Suprapubic skin (tissue), 4 donors: ENCODE data around the gene CUTA. TPM values are rescaled to one million over a fixed set of nuclear protein-coding genes. Genes with fewer than 3 reads are reported as not detected.

Experiments used
- DNase-seq, 2 donors: peaks; one replicate each; pipeline ENCODE4 v3.0.0-alpha.2; 2019; ENCODE audit warnings: low spot score in 2 of 2
- H3K27ac ChIP-seq: fragments of 200-600 bp; sonication (generic); one replicate; pipeline ENCODE4 v1.5.1; 2019
- H3K27me3 ChIP-seq: fragments of 200-600 bp; sonication (generic); one replicate; pipeline ENCODE4 v1.5.1; 2019
- H3K36me3 ChIP-seq: fragments of 200-600 bp; sonication (generic); one replicate; pipeline ENCODE4 v1.5.1; 2019
- H3K4me1 ChIP-seq: fragments of 200-600 bp; sonication (generic); one replicate; pipeline ENCODE4 v1.5.1; 2019
- H3K4me3 ChIP-seq: fragments of 200-600 bp; sonication (generic); one replicate; pipeline ENCODE4 v1.5.1; 2019; ENCODE audit warnings: mild to moderate bottlenecking
- H3K9me3 ChIP-seq: fragments of 200-600 bp; sonication (generic); one replicate; pipeline ENCODE4 v1.5.1; 2019
- CTCF ChIP-seq, 2 donors: fragments of 200-600 bp in 1 of 2; fragments of 450-650 bp in 1 of 2; sonication (generic) in 1 of 2; IDR thresholded peaks; one replicate each; pipeline ENCODE4 v1.5.1; 2016 to 2019; ENCODE audit warnings: antibody characterized with exemption in 2 of 2, mild to moderate bottlenecking in 1 of 2, moderate library complexity in 1 of 2
- EP300 ChIP-seq: sonication (generic); formaldehyde crosslinking; IDR thresholded peaks from one replicate; pipeline ENCODE4 v1.6.1; 2017; ENCODE audit warnings: antibody characterized with exemption
- POLR2A ChIP-seq, 2 donors: fragments of 450-650 bp; IDR thresholded peaks; one replicate each; pipeline ENCODE4 v1.6.1; 2017; ENCODE audit warnings: antibody characterized with exemption in 2 of 2, mild to moderate bottlenecking in 2 of 2, moderate library complexity in 2 of 2
- POLR2AphosphoS5 ChIP-seq, 3 donors: sonication (generic); formaldehyde crosslinking; IDR thresholded peaks; one replicate each; pipeline ENCODE4 v1.6.1; 2017; ENCODE audit warnings: antibody characterized with exemption in 3 of 3
- WGBS: methylation state at CpG from one replicate; pipeline ENCODE4 v1.1.5; 2018; 5-methylcytosine and 5-hydroxymethylcytosine counted together
- total RNA-seq, 4 donors: library from RNA; depleted of rRNA; stranded (reverse); fragments of >200 nt; gene quantifications; one replicate each; pipeline ENCODE4 v1.1.0, GENCODE V29; 2016

CUTA gene
- total RNA-seq, 4 donors from 2014 or later = 119 to 185 (median 159) TPM

- no peaks in the 10 kb centered on the region for H3K36me3 ChIP-seq
- no peaks in the 10 kb centered on the region for H3K9me3 ChIP-seq
- 4% methylated on average over 12 of the region's 12 CpGs for WGBS
- peak overlapping the region; percentile 92 for H3K27ac ChIP-seq
- H3K4me3 ChIP-seq = peak overlapping the region; percentile 68
- peak in 1 of 2 donors; percentile 64 for DNase-seq
- H3K4me1 ChIP-seq = peaks cover 67% of the 10 kb centered on the region
- H3K27me3 ChIP-seq = no peaks in the 10 kb centered on the region
- TF ChIP-seq POLR2A (IDR thresholded peaks at IDR 0.05) (no peak), EP300 (no peak), POLR2AphosphoS5 (IDR thresholded peaks at IDR 0.05) (no peak), CTCF (IDR thresholded peaks at IDR 0.05) (no peak)
Observed at GRCh38 chr6:33426590-33427511, 8.9 kb upstream of the CUTA start.

- no peaks in the 10 kb centered on the region for H3K36me3 ChIP-seq
Observed at GRCh38 chr6:33425668-33426577, 8.0 kb upstream of the CUTA start.

GRCh38 chr6:33424855-33425667 is 7.2 kb upstream of the CUTA start:
- Histone ChIP-seq H3K9me3 (no peaks in the 10 kb centered on the region), H3K4me3 (peak overlapping the region; percentile 68), H3K36me3 (no peaks in the 10 kb centered on the region), H3K27ac (peak overlapping the region; percentile 92), H3K27me3 (no peaks in the 10 kb centered on the region), H3K4me1 (peaks cover 60% of the 10 kb centered on the region)
- peak in 1 of 2 donors; percentile 77 for DNase-seq
- TF ChIP-seq POLR2A (IDR thresholded peaks at IDR 0.05) (no peak), POLR2AphosphoS5 (IDR thresholded peaks at IDR 0.05) (no peak), EP300 (no peak), CTCF (IDR thresholded peaks at IDR 0.05) (no peak)
- 15% methylated on average over 12 of the region's 12 CpGs for WGBS

More at GRCh38 chr6:33425668-33426577, 8.0 kb upstream of the CUTA start:
- peak; percentile 89 to 95 for DNase-seq
- WGBS = under 1% methylated on average over 39 of the region's 43 CpGs
- H3K4me1 ChIP-seq = peaks cover 60% of the 10 kb centered on the region
- H3K4me3 ChIP-seq = peak overlapping the region; percentile 68
- H3K27me3 ChIP-seq = no peaks in the 10 kb centered on the region
- H3K27ac ChIP-seq = peak overlapping the region; percentile 92
- no peaks in the 10 kb centered on the region for H3K9me3 ChIP-seq
- TF ChIP-seq POLR2AphosphoS5 (IDR thresholded peaks at IDR 0.05) = peak in 1 of 3 donors; percentile 94
- no peak for TF ChIP-seq EP300
- peak in 1 of 2 donors; percentile 64 for TF ChIP-seq CTCF (IDR thresholded peaks at IDR 0.05)
- no peak for TF ChIP-seq POLR2A (IDR thresholded peaks at IDR 0.05)

- no peak overlapping the region for H3K4me3 ChIP-seq
- peak in 1 of 2 donors; percentile 36 for DNase-seq
- H3K36me3 ChIP-seq = no peaks in the 10 kb centered on the region
- WGBS = 88% methylated on average over 2 of the region's 2 CpGs
- H3K27ac ChIP-seq = no peak overlapping the region
- no peaks in the 10 kb centered on the region for H3K9me3 ChIP-seq
- peaks cover 60% of the 10 kb centered on the region for H3K4me1 ChIP-seq
- no peaks in the 10 kb centered on the region for H3K27me3 ChIP-seq
- TF ChIP-seq CTCF (IDR thresholded peaks at IDR 0.05) = no peak
- no peak for TF ChIP-seq POLR2A (IDR thresholded peaks at IDR 0.05)
- TF ChIP-seq EP300 = no peak
- TF ChIP-seq POLR2AphosphoS5 (IDR thresholded peaks at IDR 0.05) = no peak
Observed at GRCh38 chr6:33423777-33424176, 5.9 kb upstream of the CUTA start.
